Measurements from ENCODE around the gene ITPR2.
A peak's percentile ranks its signal among the peaks of the same experiment; 100 is the strongest.
"Not testable (repeated sequence)": the region's sequence is repeated elsewhere in the genome, so short reads cannot be mapped to it uniquely, and the experiment has no call there.

The ITPR2 gene

DNA sequence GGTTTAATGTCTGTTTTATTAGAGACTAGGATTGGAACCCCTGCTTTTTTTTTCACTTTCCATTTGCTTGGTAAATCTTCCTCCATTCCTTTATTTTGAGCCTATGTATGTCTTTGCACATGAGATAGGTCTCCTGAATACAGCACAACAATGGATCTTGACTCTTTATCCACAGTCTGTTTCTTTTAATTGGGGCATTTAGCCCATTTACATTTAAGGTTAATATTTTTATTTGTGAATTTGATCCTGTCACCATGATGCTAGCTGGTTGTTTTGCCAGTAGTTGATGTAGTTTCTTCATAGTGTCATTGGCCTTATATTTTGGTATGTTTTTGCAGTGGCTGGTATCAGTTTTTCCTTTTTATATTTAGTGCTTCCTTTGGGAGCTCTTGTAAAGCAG is 518.9 kb downstream of the ITPR2 start:
- H3K9me3 Mint-ChIP-seq; H3K4me3 Mint-ChIP-seq; H3K36me3 Mint-ChIP-seq (ENCODE audit: low read depth); H3K4me1 Mint-ChIP-seq (ENCODE audit: low read depth); H3K27me3 Mint-ChIP-seq (ENCODE audit: low read depth); H3K27ac Mint-ChIP-seq: not testable (repeated sequence)

DNA sequence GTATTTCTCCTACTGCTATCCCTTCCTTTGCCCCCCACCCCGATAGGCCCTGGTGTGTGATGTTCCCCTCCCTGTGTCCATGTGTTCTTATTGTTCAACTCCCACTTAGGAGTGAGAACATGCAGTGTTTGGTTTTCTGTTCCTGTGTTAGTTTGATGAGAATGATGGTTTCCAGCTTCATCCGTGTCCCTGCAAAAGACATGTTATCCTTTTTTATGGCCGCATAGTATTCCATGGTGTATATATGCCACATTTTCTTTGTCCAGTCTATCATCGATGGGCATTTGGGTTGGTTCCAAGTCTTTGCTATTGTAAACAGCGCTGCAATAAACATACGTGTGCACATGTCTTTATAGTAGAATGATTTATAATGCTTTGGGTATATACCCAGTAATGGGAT is 522.5 kb downstream of the ITPR2 start:
- not testable (repeated sequence) for H3K4me3 Mint-ChIP-seq; H3K4me1 Mint-ChIP-seq (ENCODE audit: low read depth); H3K36me3 Mint-ChIP-seq (ENCODE audit: low read depth); H3K9me3 Mint-ChIP-seq; H3K27ac Mint-ChIP-seq
- H3K27me3 Mint-ChIP-seq (ENCODE audit: low read depth): peaks cover 16% of the 10 kb centered on the region

DNA sequence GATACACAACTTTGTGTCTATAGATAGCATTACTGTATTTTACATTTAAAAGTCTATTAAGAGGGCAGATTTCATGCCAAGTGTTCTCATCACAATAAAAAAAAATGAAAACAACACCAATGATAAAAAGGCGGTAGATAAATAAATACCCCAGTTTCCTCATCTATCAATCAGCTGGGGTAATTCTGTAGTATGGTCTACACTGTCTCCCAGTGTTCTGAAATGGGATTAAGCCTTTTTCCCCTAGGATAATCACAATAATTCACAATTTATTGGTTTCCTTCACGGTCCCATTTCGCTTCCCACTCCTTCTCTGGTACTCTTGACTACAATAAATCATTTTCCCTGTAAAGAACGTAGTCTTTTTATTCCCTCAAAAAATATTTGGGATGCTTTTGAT is 523.4 kb downstream of the ITPR2 start:
- no peaks in the 10 kb centered on the region for H3K36me3 Mint-ChIP-seq (ENCODE audit: low read depth)
- peaks cover 19% of the 10 kb centered on the region for H3K27me3 Mint-ChIP-seq (ENCODE audit: low read depth)
- H3K9me3 Mint-ChIP-seq: peaks cover 9% of the 10 kb centered on the region
- H3K4me3 Mint-ChIP-seq: no peak overlapping the region
- H3K4me1 Mint-ChIP-seq (ENCODE audit: low read depth): no peaks in the 10 kb centered on the region
- no peak overlapping the region for H3K27ac Mint-ChIP-seq

DNA sequence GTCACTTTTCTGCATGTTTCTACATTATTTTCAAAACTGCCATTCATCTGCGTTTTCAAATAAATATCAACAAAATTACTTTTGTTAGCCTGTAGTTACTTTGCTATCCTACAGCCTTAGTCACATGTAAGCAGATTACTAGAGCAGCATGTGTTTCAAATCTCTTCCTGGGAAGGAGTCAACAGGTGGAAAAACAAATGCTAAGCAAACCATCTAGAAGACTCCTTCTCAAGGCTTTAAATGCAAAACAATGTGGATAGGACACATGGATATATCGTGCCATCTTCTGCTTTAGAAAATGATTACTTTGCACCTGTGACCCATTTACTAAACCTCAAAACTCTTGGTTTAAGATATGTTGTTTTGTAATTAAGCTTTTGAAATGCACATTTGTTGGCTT is 528.7 kb downstream of the ITPR2 start:
- Mint-ChIP-seq H3K27me3 (ENCODE audit: low read depth) (peaks cover 17% of the 10 kb centered on the region), H3K27ac (no peak overlapping the region), H3K4me3 (no peak overlapping the region), H3K4me1 (ENCODE audit: low read depth) (peaks cover 4% of the 10 kb centered on the region), H3K9me3 (no peaks in the 10 kb centered on the region), H3K36me3 (ENCODE audit: low read depth) (no peaks in the 10 kb centered on the region)

DNA sequence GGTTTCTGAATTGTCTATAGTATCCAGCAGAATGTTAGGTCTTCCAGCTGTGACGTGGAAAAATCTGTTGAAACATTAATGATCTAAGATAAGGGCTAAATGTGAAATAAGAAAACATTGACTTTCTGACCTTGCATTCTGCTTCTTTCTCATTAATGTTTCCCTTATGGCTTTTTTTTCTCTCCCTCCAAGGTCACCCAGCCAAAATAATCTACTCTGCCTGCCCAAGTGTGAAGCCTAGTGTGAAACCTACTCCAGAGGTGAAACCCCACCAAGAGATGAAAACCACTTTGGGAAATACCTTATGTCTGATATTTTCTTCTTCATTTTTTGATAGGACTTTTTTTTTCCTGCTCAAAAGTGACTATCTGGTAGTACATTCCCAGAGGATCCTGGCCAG is 529.6 kb downstream of the ITPR2 start:
- Mint-ChIP-seq H3K4me3 (no peak overlapping the region), H3K9me3 (no peaks in the 10 kb centered on the region)

DNA sequence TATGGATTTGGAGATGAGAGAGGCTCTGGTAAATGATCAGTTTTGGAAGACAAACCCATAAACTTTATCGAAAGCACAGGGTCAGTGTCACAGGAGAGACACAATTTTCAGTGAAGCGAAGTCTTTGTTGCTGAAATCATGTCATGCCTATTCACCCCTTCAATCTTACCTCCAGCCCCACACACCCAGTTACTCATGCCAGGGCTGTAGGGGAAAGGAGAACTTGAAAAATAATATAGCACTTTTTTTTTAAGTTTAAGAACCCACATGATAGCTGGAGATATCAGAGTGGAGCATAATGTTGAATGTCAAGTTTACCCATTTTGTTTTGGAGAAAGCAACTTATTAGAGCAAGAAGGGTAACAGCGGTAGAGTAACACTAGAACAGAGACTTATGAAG is 530.2 kb downstream of the ITPR2 start:
- H3K4me1 Mint-ChIP-seq (ENCODE audit: low read depth): peaks cover 12% of the 10 kb centered on the region
- no peaks in the 10 kb centered on the region for H3K36me3 Mint-ChIP-seq (ENCODE audit: low read depth)
- H3K27me3 Mint-ChIP-seq (ENCODE audit: low read depth): peaks cover 17% of the 10 kb centered on the region
- H3K27ac Mint-ChIP-seq: no peak overlapping the region
- H3K9me3 Mint-ChIP-seq: no peaks in the 10 kb centered on the region
- no peak overlapping the region for H3K4me3 Mint-ChIP-seq

More for the DNA sequence above, 529.6 kb downstream of the ITPR2 start:
- Mint-ChIP-seq H3K27me3 (ENCODE audit: low read depth) (peaks cover 17% of the 10 kb centered on the region), H3K27ac (no peak overlapping the region), H3K36me3 (ENCODE audit: low read depth) (no peaks in the 10 kb centered on the region), H3K4me1 (ENCODE audit: low read depth) (peaks cover 12% of the 10 kb centered on the region)

DNA sequence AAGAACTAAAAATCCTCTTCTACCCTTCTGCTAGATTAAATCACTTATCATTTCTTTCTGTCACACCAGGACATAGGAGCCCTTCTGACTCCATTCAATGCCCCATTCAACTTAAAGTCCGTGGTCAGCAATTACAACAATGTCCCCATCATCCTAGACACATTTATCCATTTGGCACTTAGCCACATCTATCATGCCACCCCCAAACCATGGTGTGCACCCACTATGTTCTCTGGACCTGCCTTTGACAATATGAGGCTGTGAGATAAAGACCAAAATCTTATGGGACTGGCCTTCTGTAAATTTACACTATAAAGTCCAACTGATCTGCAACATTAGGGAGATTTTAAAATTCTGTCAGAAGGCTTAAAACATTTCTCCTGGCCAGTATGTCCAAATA is 533.2 kb downstream of the ITPR2 start:
- peaks cover 2% of the 10 kb centered on the region for H3K36me3 Mint-ChIP-seq (ENCODE audit: low read depth)
- peak overlapping the region; percentile 0 for H3K4me3 Mint-ChIP-seq
- no peaks in the 10 kb centered on the region for H3K9me3 Mint-ChIP-seq
- H3K27ac Mint-ChIP-seq: no peak overlapping the region
- peaks cover 12% of the 10 kb centered on the region for H3K27me3 Mint-ChIP-seq (ENCODE audit: low read depth)
- H3K4me1 Mint-ChIP-seq (ENCODE audit: low read depth): peaks cover 12% of the 10 kb centered on the region

GRCh38 chr12:26298785-26299621 is 534.0 kb downstream of the ITPR2 start:
- peaks cover 2% of the 10 kb centered on the region for H3K36me3 Mint-ChIP-seq (ENCODE audit: low read depth)
- H3K4me3 Mint-ChIP-seq: peak overlapping the region; percentile 9
- peaks cover 12% of the 10 kb centered on the region for H3K4me1 Mint-ChIP-seq (ENCODE audit: low read depth)
- peaks cover 10% of the 10 kb centered on the region for H3K27me3 Mint-ChIP-seq (ENCODE audit: low read depth)
- H3K27ac Mint-ChIP-seq: peak overlapping the region; percentile 7
- no peaks in the 10 kb centered on the region for H3K9me3 Mint-ChIP-seq

- H3K27me3 Mint-ChIP-seq (ENCODE audit: low read depth): peaks cover 4% of the 10 kb centered on the region
- peaks cover 2% of the 10 kb centered on the region for H3K36me3 Mint-ChIP-seq (ENCODE audit: low read depth)
- H3K4me3 Mint-ChIP-seq: no peak overlapping the region
- H3K4me1 Mint-ChIP-seq (ENCODE audit: low read depth): peaks cover 12% of the 10 kb centered on the region
- no peaks in the 10 kb centered on the region for H3K9me3 Mint-ChIP-seq
- no peak overlapping the region for H3K27ac Mint-ChIP-seq
Measured at GRCh38 chr12:26297396-26298070, 535.5 kb downstream of the ITPR2 start.

DNA sequence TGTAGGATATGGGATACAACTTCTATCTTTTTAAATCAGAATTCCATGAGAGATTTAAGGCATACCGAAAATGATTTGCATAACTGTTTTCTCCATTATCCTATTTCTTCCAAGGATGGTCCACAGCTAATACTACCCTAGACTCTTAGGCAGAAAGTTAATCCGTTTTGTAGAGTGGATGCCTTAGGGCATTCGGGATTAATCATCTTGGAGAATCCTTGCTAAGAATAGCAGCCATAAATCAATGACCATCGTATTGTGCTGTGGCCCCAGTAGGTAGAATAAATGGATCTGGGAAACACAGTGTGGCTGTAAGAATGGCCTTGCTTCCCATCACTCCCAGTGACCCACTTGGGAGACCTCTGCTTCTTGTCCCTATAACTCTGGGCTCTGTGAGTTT is 538.0 kb downstream of the ITPR2 start:
- H3K36me3 Mint-ChIP-seq (ENCODE audit: low read depth): peaks cover 2% of the 10 kb centered on the region
- no peak overlapping the region for H3K4me3 Mint-ChIP-seq
- H3K9me3 Mint-ChIP-seq: no peaks in the 10 kb centered on the region
- H3K4me1 Mint-ChIP-seq (ENCODE audit: low read depth): peaks cover 12% of the 10 kb centered on the region
- no peak overlapping the region for H3K27ac Mint-ChIP-seq
- peaks cover 4% of the 10 kb centered on the region for H3K27me3 Mint-ChIP-seq (ENCODE audit: low read depth)

GRCh38 chr12:26293612-26294011 is 539.4 kb downstream of the ITPR2 start:
- Mint-ChIP-seq H3K4me3 (no peak overlapping the region), H3K36me3 (ENCODE audit: low read depth) (peaks cover 2% of the 10 kb centered on the region), H3K4me1 (ENCODE audit: low read depth) (peaks cover 2% of the 10 kb centered on the region)

GRCh38 chr12:26292596-26292995 is 540.4 kb downstream of the ITPR2 start:
- Mint-ChIP-seq H3K27me3 (ENCODE audit: low read depth) (peaks cover 4% of the 10 kb centered on the region), H3K36me3 (ENCODE audit: low read depth) (peaks cover 2% of the 10 kb centered on the region), H3K4me1 (ENCODE audit: low read depth) (no peaks in the 10 kb centered on the region), H3K27ac (no peak overlapping the region), H3K4me3 (no peak overlapping the region), H3K9me3 (no peaks in the 10 kb centered on the region)

More at GRCh38 chr12:26293612-26294011, 539.4 kb downstream of the ITPR2 start:
- H3K27ac Mint-ChIP-seq: no peak overlapping the region
- H3K27me3 Mint-ChIP-seq (ENCODE audit: low read depth): peaks cover 4% of the 10 kb centered on the region
- H3K9me3 Mint-ChIP-seq: no peaks in the 10 kb centered on the region

DNA sequence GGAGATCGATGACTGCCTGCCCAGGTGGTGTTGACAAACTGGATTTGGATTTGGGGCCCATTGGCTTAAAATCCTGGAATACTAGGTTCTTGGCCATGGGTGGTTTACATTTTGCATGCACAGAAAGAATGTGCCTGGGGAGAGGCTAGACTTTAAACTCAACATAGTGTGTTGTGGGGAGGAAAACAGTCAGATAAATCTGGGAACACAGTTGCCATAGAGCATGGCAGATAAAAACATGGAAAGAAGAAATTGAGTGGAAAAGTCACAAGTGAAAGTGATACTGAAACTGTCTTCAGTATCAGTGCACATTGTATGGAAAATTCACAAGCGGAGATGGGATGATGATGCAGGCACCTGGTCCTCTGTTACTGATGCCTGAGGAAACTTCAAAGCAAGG is 542.4 kb downstream of the ITPR2 start:
- Mint-ChIP-seq H3K36me3 (ENCODE audit: low read depth) (no peaks in the 10 kb centered on the region), H3K4me1 (ENCODE audit: low read depth) (no peaks in the 10 kb centered on the region), H3K27me3 (ENCODE audit: low read depth) (no peaks in the 10 kb centered on the region)

GRCh38 chr12:26287671-26288381 is 545.2 kb downstream of the ITPR2 start:
- Mint-ChIP-seq H3K36me3 (ENCODE audit: low read depth) (no peaks in the 10 kb centered on the region), H3K27ac (no peak overlapping the region), H3K9me3 (no peaks in the 10 kb centered on the region), H3K27me3 (ENCODE audit: low read depth) (no peaks in the 10 kb centered on the region), H3K4me1 (ENCODE audit: low read depth) (peaks cover 2% of the 10 kb centered on the region), H3K4me3 (no peak overlapping the region)

More for the DNA sequence above, 542.4 kb downstream of the ITPR2 start:
- Mint-ChIP-seq H3K9me3 (no peaks in the 10 kb centered on the region), H3K4me3 (no peak overlapping the region), H3K27ac (no peak overlapping the region)
